Measurements from ENCODE around the gene CISH.

Gene CISH

DNA sequence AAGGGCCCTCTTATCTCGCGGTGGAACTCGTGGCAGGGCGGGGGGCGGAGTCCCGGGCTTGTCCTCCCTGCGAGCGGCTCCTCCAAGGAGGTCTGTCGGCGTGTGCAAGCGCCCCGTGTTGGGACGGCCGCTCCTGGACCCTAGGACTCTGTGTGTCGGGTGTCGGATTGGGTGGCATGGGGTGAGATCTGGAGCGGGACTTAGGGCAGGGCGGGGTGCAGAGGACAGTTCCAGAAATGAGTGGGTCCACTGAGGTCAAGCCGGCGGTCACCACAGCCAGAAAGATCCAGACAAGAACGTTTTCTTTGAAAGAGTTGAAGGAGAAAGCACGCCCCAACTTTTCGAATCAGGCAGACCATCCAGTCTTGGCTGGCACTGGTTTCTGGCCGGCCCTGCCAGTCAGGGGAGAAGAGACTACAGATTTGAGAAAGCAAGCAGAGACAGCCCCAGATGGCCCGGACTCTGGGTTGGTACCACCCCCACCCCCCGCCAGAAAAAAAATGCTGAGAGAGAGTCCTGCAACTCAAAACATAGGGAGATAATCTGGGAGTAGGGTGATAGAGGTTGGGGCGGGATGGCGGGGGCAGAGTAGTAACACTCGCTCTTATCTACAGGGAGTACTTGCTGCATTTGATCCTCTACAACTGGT, 784 bp upstream of the CISH start:
- no peak for DNase-seq

DNA sequence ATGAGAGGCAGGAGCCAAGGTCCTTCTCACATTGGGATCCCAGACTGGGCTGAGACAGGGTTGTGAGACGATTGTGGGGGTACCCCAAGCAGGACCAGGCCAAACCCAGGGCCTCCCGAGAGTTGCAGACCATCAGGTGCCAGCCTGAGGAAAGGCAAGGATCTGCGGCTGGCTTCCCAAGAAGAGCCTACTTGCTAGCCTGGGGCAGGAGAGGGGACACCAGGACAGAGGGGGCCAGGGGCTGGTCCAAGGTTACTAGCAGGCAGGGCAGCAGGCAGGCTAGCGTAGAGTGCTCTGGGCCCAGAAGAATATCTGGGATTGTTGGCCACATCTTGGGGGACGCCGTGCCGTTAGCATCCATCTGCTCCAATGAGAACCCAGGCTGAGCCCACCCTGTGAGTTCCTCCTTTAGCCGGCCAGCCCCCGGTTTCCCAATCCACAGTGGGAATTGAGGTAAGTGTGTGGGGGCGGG, 546 bp downstream of the CISH start:
- DNase-seq, result no peak

GRCh38 chr3:50610181-50610971, 1.2 kb downstream of the CISH start:
- no peak for DNase-seq

- no peak for DNase-seq
Measured at GRCh38 chr3:50609763-50610085, 1.9 kb downstream of the CISH start.

GRCh38 chr3:50609071-50609762, 2.4 kb downstream of the CISH start:
- DNase-seq, result no peak

DNA sequence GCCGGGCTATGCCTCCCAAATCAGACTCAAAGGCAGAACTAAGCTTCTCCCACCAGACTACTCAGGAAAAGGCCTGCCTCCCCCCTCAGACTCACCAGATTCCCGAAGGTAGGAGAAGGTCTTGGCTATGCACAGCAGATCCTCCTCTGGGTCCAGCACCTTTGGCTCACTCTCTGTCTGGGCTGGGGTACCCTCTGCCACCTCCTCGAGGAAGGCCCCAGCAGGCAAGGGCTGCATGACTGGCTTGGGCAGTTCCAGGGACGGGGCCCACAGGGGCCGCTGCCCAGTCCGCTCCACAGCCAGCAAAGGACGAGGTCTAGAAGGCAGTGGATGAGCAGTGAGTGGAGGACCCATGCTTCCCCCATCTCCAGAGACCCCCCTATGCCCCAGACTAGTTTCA, 3.3 kb downstream of the CISH start:
- no peak for DNase-seq

DNA sequence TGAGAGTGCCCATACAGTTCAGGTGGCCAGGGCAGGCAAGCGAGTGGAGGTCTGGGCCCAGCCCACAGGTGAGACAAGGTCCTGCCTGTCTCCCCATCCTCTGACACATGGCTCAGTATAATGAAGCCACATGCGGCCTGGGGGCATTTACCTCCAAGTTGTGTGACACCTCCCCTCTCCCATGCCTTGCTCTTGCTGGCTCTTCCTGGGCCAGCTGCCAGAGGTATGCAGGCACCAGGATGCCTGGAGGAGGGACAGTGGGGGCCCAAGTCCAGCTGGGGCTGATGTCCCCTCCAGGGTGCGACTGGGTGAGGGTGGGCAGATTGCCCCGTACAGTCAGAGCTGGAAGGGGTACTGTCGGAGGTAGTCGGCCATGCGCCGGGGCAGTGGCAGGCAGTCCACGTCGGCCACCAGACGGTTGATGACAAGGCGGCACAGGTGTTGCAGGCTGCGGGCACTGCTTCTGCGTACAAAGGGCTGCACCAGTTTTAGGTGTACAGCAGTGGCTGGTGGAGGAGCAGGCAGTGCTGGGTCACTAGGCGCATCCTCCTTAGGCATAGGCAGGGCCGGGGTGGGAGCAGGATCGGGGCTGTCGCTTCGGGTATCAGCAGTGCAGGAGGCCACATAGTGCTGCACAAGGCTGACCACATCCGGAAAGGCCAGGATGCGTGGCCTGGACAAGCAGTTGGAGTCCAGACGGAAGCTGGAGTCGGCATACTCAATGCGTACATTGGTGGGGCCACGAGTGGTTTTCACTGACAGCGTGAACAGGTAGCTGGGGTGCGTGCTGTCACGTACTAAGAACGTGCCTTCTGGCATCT, 4.1 kb downstream of the CISH start:
- DNase-seq, result no peak

DNA sequence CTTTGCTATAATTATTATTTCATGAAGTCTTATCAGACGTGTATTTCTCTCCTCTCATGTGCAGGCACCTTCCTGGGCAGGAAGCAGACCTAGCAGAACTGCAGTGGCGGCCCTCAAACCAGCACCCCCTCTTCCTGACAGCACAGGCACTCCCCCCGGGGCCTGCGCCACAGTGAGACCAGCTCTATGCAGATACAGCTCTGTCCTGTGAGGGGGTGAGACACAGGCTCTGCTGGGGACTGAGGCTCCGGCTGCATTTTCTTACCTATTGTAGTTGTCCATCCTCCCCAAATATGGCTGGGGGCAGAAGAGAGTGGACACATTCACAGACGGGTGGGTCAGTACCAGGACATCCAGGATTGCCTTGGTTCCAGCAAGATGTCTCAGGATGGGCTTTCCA, 5.0 kb downstream of the CISH start:
- no peak for DNase-seq

DNA sequence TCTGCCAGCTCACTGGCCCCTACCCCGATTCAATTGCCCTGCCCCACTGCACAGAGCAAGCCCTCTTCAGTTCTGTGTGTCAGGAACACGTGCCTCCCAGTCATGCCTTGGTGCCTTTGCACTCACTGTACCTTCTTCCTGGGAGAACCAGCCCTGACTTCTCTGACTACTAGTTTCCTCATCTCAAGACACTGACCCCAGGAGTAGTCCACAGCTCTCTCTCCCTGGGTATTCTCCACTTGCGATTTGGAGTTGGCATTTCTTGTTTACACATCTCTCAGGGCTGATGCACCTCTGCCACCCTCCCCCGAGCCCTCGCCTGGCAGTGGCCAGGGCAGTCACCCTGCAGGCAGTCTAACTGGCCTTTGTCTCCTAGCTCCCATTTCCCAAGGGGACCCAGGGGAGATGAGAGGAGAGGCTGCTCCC, 5.7 kb downstream of the CISH start:
- DNase-seq, result no peak

DNA sequence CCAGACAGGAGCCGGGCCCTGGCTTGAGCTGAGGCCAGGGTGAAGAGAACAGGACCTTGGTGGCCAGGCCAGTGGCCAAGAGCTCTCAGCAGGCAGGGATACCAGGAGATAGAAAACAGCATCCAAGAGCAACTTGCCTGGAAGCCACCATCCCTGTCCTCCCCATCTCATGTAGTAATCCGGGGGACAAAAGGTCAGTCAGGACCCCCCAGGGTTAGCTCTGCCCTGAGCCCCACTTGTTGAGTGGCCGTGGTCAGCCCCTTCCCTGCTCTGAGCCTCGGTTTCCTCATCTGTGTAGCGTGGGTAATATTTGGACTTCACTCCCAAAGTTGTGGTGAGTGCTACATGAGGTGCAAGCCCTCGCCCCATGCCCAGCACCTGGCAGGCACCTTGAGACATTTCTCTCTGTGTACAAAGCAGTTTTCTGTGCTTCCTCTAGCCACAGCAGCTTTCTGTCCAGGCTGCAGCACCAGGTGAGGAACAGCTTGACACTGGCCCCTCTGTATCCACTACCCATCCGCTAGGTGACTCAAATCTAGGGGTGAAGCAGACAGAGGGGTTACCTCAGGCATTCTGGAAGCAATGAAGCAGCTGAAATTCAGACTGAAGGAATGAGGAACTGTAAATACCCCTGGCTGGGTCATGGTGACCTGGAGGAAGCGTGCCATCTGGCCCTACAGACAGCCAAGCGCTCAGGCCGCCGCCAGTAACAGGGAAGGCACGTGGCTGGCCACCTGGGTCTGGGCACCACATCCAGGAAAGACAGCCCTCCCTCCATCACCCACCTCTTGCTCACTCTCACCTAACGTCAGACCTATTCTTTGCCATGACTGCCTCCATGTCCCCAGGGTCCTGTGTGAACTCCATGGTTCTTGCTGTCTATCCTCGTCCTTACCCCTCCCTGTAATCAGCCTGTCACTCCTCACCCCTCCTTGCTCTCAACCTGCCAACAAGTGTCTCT, 6.7 kb downstream of the CISH start:
- DNase-seq, result no peak

DNA sequence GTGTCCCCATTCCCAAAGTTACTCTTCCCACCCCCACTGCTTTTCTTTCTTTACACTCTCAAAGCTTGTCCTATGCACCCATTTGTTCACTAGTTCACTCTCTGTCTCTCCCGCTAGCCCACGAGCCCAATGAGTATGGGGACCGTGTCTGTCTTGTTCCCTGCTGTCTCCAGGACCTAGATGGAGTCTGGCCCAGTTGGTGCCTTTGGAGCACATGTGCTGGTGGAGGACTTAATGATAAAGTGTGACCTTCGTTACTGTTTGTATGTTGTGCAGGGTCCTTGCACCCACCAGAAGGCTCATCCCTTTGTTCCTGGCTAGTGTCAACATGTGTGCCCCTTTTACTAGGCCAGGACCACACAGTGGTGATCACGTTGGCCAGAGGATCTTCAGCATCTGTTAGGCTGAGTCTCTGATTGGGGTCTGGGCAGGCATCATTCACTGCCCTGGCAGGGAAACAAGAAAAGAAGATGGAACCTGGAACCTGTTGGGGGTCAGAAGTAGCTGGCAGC, 7.4 kb downstream of the CISH start:
- DNase-seq, result no peak

DNA sequence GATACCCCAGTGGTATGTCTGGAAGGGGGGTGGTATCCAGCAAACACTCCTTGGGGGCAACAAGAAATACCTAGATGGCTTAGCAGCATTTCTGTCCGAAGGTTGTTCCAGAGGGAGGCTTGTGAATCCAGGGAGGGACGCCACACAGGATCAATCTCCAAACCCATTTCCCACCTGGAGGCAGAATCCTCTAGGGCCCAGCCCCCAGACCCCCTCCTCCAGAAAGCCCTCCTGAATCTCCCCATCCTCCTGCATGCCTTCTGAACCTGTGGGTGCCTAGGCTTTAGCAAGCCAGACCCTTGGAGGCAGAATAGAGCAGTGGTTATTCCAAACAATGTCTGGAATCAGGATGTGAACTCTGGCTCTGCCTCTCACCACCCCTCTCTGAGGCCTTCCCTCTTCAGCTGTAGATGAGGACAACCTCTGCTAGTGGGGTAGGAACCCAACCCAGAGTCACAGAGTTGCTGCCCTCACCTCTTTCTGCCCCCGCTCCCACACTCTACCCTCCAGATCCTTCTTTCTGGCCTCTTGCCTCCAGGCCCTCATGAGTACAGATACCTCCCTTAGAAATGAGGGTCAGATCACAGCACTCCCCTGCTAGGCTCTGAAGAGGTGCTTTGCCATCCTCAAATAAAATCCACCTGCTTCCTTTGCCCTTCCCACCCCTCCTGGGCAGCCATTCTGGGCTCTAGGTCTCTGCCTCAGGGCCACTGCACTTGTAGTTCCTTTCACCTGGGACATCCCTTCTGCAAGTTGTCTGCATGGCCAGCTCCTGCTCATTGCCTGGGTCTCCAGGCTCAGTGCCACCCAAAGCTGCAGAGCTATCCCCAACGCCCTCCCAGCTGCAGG, 8.1 kb downstream of the CISH start:
- no peak for DNase-seq

- no peak for DNase-seq
Measured at GRCh38 chr3:50602595-50603191, 8.9 kb downstream of the CISH start.

- no peak for DNase-seq
Measured at GRCh38 chr3:50600841-50601591, 10.6 kb downstream of the CISH start.

DNA sequence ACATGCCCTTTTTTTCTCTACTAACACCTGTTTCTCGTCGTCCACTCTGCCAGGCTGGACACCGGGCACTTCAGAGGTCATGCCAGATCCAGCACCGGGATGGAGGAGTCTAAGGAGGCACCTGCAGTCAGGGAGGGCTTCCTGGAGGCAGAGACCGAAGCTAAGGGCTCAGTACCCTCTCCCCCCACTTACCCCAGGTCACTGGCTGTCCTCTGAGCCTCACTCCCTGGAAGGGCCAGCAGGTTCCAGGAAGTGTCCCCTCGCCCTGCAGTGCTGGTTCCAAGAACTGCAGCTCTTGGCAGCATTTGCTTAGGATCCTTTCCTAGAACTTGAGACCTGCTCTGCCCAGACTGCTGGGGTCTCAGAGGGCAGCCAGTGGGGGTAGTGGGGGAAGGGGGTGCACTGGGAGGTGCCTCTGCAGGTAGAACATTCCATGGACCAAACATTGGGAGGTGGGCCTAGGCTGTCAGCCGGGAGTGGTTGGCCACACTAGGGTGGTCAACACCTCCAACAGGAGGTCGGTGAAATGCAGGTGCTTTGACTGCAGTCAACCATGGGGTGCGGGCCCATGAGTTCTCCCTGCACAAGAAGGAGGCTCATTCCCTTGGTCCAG, 11.3 kb downstream of the CISH start:
- DNase-seq, result no peak

DNA sequence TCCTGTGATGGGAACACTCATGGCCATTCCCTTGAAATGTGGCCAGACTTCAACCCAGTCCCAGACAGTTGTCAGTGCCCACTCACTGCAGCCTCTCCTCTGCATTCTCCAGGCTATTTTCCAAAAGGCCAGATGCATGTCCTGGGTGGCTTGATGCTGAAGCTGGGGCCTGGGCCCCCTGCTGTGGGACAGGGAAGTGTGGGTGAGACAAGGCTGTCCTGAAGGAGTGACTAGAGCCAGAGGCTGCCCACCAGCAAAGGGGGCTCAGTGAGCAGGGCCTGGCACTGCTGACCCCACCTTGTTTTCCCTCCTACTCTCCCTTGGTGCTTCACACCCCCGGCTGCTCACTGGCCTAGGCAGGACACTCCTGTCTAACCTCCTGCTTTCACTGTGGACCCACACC, 11.9 kb downstream of the CISH start:
- DNase-seq, result no peak

DNA sequence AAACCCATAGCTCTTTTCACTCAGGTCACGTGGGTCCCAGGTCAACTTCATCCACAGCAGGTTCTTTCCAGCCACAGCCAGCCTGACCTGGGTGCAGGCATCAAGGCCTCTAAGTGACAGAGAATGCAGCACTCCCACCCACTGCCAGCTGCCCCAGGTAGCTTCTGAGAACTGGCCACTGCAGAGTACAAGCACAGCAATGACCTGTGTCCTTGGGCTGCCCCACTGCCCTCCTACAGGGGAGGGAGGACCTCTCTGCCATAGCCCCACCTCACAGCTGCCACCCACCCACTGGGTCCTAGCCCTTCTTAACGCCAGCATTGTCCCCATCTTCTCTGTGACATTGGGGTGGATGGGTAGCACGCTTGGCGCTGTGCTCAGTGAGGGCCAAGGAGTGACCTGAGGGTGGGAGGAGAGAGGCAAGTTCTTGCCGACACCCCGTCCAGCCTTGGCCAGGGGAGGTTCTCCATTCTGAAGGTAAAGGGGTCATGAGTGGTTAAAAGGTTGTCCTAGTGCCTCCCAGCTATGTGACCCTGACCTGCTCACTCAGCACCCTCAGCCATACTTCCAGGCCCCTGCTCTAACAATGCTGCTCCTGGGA, 12.4 kb downstream of the CISH start:
- DNase-seq, result no peak

DNA sequence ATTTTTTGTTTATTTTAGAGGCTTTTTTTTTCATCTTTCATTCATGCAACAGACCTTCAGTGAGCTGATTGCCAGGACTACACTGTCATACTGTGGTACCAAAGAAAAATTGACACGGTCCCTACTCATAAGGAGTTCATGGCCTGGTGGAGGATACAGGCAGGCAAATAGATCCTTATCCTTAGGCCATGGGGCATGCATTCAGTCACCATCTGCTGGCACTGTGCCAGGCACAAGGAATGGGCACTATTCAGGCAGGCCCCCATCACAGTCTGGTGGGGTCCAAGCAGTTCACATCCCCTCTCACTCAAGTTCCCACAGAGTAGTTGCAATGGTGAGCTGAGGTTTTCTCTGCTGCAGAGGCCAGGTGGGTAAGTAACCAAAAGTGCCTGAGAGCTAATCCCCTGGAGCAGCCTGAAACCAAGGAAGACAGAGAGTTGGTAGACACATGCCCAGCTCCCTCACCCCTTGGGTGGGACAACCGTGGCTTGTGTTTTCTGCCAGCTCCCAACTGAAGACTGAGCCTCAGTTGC, 17.3 kb downstream of the CISH start:
- DNase-seq, result no peak
